OCI-M1 (cell line): ENCODE results near the gene PPM1F.
"Not testable (repeated sequence)": the region's sequence is repeated elsewhere in the genome, so short reads cannot be mapped to it uniquely, and the experiment has no call there.

Experiments used
- DNase-seq: peaks from one replicate; lab custom pipeline; 2025; lab: John Stamatoyannopoulos, UW

The PPM1F gene

GRCh38 chr22:21919526-21920307 is 32.9 kb downstream of the PPM1F start:
- DNase-seq = no peak

DNA sequence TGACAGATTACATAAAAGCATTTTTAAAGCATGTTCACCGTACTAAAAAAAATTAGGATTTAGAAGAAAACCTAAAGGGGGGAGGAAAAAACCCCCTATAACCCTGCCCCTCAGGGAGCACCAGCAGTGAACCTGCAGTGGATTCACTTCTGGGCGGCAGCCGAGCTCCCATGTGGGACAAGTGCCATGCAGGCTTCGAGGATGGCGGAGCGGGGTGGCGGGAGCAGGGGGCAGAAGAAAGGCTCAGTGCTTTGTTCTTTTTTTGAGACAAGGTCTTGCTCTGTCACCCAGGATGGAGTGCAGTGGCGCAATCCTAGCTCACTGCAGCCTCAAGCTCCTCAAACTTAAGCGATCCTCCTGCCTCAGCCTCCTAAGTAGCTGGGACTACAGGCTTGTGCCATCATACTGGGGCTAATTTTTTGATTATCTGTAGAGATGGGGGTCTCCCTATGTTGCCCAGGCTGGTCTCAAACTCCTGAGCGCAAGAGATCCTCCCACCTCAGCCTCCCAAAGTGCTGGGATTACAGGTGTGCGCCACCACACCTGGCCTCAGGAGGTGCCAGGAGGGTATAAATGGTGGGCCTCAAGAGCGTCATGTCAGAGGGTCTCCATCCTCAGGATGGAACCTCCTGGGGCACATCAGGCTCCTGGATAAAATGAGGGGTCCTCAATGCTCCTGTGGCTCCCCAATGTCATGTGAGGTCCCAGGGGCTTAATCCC is 34.0 kb downstream of the PPM1F start:
- no peak for DNase-seq

GRCh38 chr22:21917959-21918261 is 34.7 kb downstream of the PPM1F start:
- DNase-seq = no peak

DNA sequence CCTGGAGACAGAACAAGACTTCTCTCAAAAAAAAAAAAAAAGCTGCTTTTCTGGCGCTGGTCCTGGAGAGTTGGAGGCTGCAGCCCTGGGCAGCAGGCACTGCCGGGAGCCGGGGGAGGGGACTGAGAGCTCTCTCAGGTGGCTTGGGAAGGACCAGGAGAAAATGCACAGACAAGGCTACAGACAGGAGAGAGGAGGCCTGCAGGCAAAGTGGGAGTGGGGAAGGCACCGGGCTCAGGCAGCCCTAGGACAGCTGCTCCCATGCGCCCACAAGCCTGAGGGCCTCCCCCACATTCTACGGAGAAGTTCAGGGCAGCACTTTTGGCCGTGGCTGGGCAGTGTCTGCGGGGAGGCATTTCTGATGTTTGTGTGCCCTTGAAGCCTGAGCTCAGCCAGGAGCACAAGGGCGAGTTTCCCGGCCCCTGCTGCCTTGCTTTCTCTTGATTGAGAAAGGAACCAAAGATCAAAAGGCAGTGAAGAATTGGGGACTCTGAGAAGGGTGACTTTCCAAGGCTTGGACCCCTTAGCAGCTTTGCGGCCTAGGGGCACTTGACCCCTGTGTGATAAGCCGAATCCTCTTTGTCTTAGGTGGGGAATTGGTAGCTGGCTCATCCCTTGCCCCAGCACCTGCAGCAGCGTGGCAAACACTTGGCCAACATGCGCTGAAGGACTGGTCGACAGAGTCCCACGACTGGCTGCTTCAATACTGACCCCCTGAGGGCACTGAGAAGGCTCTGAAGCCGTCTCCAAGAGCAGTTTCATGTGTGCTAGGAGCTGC is 35.3 kb downstream of the PPM1F start:
- DNase-seq = no peak

GRCh38 chr22:21916309-21916918 is 36.2 kb downstream of the PPM1F start:
- no peak for DNase-seq

DNA sequence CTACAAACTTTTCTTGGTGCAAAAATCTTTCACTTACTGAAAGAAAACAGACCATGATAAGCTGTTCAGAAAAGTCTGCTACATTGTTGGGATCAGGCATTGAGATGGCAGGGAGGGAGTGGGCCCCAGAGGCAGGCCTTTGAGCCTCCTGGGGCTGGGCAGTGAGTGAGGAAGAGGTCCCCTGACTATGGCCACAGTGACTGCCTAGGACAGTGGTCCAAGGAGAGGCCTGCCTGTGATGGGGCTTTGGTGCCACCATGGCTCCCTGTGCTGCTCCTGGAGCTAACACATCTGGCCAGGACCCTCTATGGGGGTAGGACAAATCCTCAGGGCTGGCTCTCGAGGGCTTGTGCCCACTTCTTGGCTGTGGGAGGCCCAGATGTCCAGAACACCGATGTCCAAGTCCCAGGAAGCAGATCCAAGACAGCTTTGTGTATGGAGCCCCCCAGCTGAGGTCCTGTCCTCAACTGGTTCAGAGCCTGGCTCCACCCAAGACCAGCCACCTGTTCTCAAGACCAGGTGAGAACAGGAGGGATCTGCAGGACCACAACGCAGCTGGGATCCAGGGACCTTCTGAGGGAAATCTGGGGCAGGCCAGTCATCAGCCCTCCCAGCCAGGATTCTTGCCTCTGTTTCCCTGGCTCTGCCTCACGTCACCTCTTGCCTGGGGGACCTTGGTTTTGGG is 36.9 kb downstream of the PPM1F start:
- DNase-seq = no peak

DNA sequence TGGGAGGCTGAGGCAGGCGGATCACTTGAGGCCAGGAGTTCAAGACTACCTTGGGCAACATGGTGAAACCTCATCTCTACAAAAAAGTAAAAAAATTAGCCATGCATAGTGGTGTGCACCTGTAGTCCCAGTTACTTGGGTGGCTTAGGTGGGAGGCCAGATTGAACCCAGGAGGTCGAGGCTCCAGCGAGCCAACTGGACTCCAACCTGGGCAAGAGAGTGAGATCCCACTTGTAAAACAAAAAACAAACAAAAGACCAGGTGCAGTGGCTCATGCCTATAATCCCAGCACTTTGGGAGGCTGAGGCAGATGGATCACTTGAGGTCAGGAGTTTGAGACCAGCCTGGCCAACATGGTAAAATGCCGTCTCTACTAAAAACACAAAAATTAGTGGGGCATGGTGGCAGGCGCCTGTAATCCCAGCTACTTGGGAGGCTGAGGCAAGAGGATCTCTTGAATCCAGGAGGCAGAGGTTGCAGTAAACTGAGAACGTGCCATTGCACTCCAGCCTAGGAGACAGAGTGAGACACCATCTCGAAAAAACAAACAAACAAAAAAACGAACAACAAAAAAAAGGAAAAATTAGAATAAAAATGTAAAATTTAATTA is 38.5 kb downstream of the PPM1F start:
- DNase-seq = not testable (repeated sequence)

- DNase-seq = not testable (repeated sequence)
Measured at GRCh38 chr22:21910367-21910766, 42.3 kb downstream of the PPM1F start.

GRCh38 chr22:21909871-21910270 is 42.8 kb downstream of the PPM1F start:
- no peak for DNase-seq

GRCh38 chr22:21907638-21908522 is 44.8 kb downstream of the PPM1F start:
- no peak for DNase-seq

- not testable (repeated sequence) for DNase-seq
Measured at GRCh38 chr22:21905234-21905633, 47.4 kb downstream of the PPM1F start.

GRCh38 chr22:21904250-21904789 is 48.3 kb downstream of the PPM1F start:
- DNase-seq = no peak

DNA sequence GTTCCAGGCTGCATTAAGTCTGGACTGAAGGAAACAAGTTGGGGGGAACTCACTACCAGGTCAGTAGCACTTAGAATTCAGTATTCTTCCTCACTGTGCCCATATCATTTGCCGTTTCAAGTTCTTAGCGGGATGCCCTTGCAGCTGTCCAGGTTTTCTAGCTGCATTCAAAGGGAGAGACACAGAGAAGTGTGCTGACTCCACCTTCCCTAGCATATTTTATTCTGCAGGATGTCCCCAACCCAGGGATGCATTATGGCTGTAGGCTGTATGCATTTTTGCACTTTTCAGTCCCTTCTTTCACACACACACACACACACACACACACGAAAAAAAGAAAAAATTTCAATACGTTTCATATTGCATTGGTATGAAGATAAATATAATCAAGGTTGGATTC is 49.4 kb downstream of the PPM1F start:
- no peak for DNase-seq

- DNase-seq = no peak
Measured at GRCh38 chr22:21902296-21903087, 50.2 kb downstream of the PPM1F start.

- DNase-seq = no peak
Measured at GRCh38 chr22:21898354-21898896, 54.2 kb downstream of the PPM1F start.

DNA sequence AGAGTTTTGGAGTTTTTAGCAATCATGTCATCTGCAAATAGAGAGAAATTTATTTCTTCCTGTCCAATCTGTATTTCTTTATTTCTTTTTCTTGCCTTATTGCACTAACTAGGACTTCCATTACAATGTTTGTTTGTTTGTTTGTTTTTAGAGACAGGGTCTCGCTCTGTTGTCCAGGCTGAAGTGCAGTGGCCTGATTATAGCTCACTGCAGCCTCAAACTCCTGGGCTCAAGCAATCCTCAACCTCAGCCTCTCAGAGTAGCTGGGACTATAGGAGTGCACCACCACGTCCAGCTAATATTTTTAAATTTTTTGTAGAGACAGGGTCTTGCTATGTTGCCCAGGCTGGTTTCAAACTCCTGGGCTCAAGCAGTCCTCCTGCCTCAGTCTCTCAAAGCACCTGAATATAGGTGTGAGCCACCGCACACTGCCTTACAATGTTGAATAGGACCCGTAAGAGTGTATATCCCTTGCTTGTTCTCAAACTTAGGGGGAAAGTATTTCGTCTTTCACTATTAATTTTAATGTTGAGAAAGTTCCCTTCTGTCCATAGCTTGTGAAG is 55.6 kb downstream of the PPM1F start:
- DNase-seq = no peak

- DNase-seq = not testable (repeated sequence)
Measured at GRCh38 chr22:21896275-21896674, 56.4 kb downstream of the PPM1F start.

GRCh38 chr22:21894799-21895198 is 57.8 kb downstream of the PPM1F start:
- no peak for DNase-seq
